ENCODE measurements around the gene NRIP1.
A peak's percentile ranks its signal among the peaks of the same experiment; 100 is the strongest.

Gene NRIP1

DNA sequence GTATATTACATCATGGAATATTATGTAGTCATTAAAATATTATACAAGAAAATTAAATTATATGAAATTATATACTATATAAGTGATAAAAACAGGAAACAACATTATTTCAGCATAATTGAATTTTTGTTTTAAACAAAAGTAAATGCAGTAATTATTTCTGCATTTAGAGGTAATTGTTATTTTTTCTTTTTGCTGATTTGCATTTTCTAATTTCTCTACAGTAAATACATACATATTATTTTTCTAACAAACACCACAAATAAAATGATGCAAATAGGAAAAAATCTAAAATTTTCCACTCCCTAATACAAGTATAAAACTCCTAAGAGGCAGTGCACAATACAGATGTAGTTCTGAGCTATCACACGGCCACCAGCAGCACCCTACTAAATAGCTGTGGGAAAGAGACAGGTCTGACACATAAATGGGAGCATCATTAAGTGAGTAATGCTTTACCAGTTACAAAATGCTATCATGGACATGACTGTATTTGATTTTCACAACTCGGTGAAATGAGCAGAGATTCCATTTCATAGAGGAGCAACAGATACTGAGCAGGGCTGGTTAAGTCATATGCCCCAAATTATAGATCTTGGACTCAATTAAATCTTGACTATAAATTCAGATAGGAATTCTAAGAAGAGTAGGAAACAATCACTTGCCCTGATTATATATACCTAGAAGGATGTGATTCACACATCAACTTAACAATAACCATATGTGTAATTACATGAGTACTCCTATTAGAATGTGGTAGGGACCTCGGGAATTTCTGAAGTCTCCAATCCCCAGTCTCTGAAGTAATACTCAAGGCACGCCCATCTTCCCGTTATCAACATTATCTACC, 49.0 kb downstream of the NRIP1 start:
- H3K27ac ChIP-seq: peak overlapping the region; percentile 85
- peak; percentile 52 for DNase-seq (ENCODE audit: low read depth, low spot score)

DNA sequence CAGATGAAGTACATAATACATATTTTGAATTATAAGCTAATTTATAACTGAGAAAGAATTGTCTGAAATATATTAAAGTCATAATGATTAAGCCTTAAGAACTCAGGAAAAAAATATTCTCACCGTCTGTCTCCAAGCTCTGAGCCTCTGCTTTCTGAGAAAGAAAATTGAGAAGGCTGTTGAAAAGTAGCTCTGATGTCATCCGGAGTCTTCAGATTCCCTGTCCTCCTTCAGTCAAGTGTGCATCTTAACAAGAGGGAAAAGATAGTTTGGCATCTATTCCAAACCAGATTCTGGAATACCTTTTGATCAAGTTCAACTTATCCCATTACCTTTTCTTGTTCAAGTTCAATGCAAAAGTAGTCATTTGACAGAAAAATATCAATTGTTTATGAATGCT, 50.6 kb downstream of the NRIP1 start:
- DNase-seq (ENCODE audit: low read depth, low spot score): no peak
- no peak overlapping the region for H3K27ac ChIP-seq

- no peak overlapping the region for H3K27ac ChIP-seq
- no peak for DNase-seq (ENCODE audit: low read depth, low spot score)
These were observed 52.8 kb downstream of the NRIP1 start for GRCh38 chr21:15011967-15012366.

GRCh38 chr21:15010645-15011044, 54.2 kb downstream of the NRIP1 start:
- no peak for DNase-seq (ENCODE audit: low read depth, low spot score)
- no peak overlapping the region for H3K27ac ChIP-seq

DNA sequence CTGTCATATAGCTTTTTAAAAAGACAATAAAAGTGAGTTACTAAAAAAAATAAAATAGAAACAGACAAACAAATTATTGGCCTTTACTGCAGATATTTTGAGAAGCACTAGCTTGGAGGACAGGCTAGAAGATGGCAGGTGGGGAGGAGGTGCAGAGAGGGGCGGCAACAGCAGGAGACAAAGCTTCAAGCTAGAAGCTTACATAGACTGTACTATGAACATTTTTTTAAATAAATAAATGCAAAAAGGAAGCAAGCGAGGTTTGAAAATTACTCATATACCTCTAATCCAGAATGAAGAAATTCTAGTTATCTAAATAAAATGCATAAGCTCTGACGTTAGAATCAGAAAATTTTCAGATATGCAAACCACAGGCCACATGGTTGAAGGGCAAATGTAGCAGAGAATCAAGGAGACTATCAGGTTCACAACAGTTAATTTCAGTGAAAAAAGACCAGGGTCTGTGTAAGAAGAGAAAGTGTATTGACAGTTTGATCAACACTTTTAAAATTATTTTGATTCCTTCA, 54.9 kb downstream of the NRIP1 start:
- H3K27ac ChIP-seq: no peak overlapping the region
- no peak for DNase-seq (ENCODE audit: low read depth, low spot score)

GRCh38 chr21:15007716-15008296, 57.0 kb downstream of the NRIP1 start:
- DNase-seq (ENCODE audit: low read depth, low spot score): no peak
- no peak overlapping the region for H3K27ac ChIP-seq

DNA sequence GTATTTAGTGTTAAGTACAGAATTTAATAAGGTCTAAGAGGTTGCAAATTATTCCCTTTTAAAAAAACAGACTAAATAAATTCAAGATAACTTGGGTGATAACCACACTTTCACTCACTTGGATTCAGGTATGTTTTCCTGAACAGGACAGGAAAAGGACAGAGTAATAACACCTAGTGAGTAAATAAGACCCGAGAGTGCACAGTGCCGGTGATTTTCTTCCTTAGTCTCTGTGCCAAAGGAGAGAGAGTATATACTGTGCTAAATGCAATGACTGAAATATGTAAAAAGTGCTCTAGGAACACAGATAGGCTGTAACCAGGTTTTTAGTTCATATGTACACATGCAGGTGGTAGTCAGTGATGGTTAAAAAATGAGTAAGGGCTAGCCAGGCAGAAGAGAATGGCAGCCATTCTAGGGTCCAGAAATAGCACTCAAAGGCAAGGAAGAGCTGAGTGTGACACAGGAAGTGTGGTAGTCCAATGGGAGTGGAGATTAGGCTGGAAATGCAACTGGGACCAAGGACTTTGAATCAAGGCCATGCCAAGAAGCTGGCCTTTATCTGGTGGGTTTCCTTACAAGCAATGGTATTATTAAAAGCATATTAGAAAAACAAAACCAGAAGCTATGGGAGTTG, 58.1 kb downstream of the NRIP1 start:
- H3K27ac ChIP-seq: peak overlapping the region; percentile 13
- DNase-seq (ENCODE audit: low read depth, low spot score): no peak

GRCh38 chr21:15005391-15005790, 59.4 kb downstream of the NRIP1 start:
- peak overlapping the region; percentile 20 for H3K27ac ChIP-seq
- no peak for DNase-seq (ENCODE audit: low read depth, low spot score)

GRCh38 chr21:15004721-15005370, 60.0 kb downstream of the NRIP1 start:
- no peak for DNase-seq (ENCODE audit: low read depth, low spot score)
- peak overlapping the region; percentile 20 for H3K27ac ChIP-seq

- DNase-seq (ENCODE audit: low read depth, low spot score): no peak
- H3K27ac ChIP-seq: no peak overlapping the region
These were observed 61.2 kb downstream of the NRIP1 start for GRCh38 chr21:15003463-15004135.

DNA sequence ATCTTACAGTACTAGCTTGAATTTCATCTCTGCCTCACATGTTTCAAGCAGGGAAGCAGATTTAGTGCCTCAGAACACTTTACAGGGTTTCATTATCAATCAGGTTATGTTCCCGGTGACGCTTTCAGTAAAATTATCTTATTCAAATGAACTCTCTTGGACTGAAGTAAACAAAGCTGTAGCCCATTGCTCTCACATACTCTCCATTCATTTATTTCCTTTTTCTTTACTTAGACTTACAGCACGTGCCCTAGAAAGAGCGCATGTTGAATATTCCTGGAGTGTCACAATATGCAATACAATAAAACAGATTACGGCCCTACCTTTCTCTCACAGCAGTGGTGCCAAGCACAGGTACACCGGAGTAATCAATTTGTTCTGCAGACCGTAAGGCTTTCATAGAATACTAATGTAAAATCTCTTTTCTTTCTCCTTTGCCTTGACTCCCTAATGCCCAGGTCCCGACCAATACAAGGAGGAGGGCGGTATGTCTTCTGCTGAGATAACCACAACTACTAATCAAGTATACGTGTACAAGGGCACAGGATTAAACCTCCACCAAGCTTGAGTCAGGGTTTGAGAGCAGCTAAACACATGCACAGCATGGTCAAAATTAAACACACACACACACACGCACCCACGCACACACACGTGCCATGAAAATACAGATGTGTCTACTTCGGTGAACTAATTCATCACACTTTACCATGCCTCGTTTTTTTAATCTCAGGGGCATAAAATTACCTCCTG, 62.8 kb downstream of the NRIP1 start:
- DNase-seq (ENCODE audit: low read depth, low spot score): no peak
- no peak overlapping the region for H3K27ac ChIP-seq

DNA sequence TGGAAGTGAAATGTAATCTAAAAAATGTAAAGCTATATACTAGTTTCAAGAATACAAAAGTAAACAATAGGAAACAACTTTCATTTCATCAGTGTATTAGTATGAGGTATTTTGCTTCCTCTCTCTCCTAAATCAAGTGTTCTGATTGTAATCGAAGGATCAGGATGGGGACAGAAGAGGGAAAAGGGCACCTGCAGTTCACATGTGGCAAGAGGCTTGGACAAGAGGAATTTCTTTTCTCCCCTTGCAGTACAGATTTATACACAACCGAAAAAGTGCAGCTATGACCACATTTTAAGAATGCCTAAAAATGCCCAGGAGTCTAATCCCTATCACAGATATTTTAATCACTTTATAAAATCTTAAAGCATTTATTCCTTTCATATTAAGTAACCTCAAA, 63.7 kb downstream of the NRIP1 start:
- no peak overlapping the region for H3K27ac ChIP-seq
- DNase-seq (ENCODE audit: low read depth, low spot score): no peak

DNA sequence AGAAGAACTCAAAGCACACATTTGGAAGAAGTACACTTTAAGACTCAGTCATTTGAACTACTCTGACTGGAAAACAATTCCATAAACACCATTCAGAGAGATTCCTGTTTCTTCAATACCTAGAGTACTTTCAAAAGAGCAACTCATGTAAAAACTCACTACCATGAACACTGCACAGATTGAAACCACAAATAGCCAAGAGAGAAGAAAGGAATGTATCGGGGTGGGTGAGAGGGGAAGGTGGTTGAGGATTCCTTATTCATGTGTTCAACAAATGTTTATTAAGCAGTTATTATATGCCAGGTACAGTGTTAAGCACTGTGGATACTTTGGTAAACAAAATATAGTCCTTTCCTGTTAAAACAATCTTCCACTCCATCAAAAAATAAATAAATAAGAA, 64.7 kb downstream of the NRIP1 start:
- DNase-seq (ENCODE audit: low read depth, low spot score): no peak
- peak overlapping the region; percentile 0 for H3K27ac ChIP-seq

DNA sequence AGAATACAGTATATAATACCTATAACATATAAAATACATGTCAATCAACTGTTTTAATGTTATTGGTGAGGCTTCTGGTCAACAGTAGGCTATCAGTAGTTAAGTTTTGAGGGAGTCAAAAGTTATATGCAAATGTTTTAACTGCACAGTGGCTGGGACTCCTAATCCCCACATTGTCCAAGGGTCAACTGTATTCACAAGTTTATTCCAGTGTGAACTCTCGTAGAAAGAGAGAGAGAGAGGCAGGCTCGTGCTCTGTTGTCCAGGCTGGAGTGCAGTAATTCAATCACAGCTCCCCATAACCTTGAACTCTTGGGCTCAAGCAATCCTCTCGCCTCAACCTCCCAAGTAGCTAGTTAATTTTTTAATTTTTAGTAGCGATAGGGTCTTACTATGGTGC, 66.0 kb downstream of the NRIP1 start:
- DNase-seq (ENCODE audit: low read depth, low spot score): no peak
- H3K27ac ChIP-seq: no peak overlapping the region

DNA sequence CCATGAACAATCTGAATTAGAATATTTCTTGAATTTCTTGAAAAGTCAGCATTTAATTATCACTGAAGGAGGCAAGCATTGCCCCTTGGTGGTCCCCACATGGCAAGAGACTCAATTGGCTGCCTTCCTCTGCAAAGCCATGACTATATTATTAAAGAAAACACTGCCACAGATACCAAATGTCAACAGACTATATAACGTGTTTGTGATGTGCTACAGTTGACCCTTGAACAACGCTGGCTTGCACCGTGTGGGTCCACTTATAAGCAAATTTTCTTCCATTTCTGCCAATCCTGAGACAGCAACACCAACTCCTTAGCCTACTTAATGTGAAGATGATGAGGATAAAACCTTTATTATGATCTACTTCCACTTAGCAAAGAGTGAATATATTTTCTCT, 66.5 kb downstream of the NRIP1 start:
- DNase-seq (ENCODE audit: low read depth, low spot score): no peak
- no peak overlapping the region for H3K27ac ChIP-seq

DNA sequence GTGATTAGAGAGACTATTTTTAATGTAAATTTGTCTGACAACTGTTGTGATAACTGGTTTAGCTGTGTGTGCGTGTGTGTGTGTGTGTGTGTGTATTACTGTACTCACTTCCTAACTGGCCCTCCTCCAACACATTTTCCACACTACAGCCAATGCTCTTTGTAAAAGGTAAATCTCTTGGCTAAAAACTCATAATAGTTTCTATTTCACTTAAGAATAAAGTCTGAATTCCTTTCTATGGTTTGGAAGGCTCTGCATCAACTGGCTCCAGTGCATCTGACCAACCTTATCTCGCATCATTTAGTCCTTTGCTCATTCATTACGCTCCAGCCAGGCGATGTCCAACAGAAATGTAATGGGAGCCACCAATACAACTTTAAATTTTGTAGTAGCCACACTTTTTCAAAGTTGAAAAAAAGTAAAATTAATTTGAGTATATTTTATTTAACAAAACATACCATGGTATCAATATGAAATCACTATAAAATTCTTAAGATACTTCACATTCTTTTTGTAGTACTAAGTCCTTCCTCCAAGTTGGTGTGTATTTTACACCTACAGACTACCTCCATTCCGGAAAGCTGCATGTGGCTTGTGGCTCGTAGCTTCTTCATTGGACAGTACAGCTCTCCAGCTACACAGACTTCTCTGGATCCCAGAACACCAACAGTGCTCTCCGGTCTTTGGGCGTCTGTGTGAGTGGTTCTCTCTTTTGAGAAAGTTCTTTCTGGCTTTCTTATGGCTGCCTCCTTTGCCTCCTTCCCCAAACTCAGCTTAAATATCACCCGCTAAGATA, 68.9 kb downstream of the NRIP1 start:
- peak overlapping the region; percentile 28 for H3K27ac ChIP-seq
- no peak for DNase-seq (ENCODE audit: low read depth, low spot score)

GRCh38 chr21:14995226-14995625, 69.6 kb downstream of the NRIP1 start:
- peak overlapping the region; percentile 28 for H3K27ac ChIP-seq
- DNase-seq (ENCODE audit: low read depth, low spot score): no peak

- no peak for DNase-seq (ENCODE audit: low read depth, low spot score)
- H3K27ac ChIP-seq: peak overlapping the region; percentile 39
These were observed 71.7 kb downstream of the NRIP1 start for GRCh38 chr21:14993115-14993514.

GRCh38 chr21:14991957-14992356, 72.8 kb downstream of the NRIP1 start:
- peak; percentile 22 for DNase-seq (ENCODE audit: low read depth, low spot score)
- H3K27ac ChIP-seq: peak overlapping the region; percentile 39
